Measurements from ENCODE around the gene OGFOD3. TPM values are rescaled to one million over a fixed set of nuclear protein-coding genes. Genes with fewer than 3 reads are reported as not detected.

The OGFOD3 gene
- total and polyA plus RNA-seq, 2 experiments from 2014 or later, result 25.7 to 30.5 TPM

DNA sequence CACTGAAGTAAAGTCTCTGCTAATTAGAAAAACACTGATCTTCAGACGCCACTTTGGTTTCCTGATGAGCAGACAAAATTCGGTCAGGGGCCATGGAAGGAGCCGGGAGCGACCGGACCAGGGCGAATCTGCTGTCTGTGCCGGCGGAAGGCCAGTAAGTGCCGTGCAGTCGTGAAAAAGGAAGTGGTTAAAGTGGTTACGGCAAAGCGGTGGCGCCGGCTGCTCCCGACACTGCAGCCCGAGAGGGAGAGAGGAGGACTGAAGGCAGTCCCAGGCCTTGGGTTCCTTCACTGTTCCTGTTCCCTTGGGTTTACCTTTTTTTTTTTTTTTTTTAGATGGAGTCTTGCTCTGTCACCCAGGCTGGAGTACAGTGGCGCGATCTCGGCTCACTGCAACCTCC is 17.6 kb downstream of the OGFOD3 start:
- TF ChIP-seq, protein P1, sequence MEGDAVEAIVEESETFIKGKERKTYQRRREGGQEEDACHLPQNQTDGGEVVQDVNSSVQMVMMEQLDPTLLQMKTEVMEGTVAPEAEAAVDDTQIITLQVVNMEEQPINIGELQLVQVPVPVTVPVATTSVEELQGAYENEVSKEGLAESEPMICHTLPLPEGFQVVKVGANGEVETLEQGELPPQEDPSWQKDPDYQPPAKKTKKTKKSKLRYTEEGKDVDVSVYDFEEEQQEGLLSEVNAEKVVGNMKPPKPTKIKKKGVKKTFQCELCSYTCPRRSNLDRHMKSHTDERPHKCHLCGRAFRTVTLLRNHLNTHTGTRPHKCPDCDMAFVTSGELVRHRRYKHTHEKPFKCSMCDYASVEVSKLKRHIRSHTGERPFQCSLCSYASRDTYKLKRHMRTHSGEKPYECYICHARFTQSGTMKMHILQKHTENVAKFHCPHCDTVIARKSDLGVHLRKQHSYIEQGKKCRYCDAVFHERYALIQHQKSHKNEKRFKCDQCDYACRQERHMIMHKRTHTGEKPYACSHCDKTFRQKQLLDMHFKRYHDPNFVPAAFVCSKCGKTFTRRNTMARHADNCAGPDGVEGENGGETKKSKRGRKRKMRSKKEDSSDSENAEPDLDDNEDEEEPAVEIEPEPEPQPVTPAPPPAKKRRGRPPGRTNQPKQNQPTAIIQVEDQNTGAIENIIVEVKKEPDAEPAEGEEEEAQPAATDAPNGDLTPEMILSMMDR (IDR thresholded peaks at IDR 0.05; ENCODE audit: poor library complexity), result no peak
- TF ChIP-seq EZH2phosphoT487 (IDR thresholded peaks at IDR 0.05; ENCODE audit: low read depth, severe bottlenecking, unreplicated experiment) (no peak), EZH2 (IDR thresholded peaks at IDR 0.05; ENCODE audit: borderline replicate concordance) (no peak)
- Histone ChIP-seq H3K27ac (peak overlapping the region; percentile 57), H3K4me1 (ENCODE audit: insufficient read depth) (peaks cover 16% of the 10 kb centered on the region), H3K9me3 (ENCODE audit: low read depth) (no peaks in the 10 kb centered on the region), H3K4me3 (no peak overlapping the region), H4K20me1 (ENCODE audit: insufficient read depth, poor library complexity, severe bottlenecking) (no peaks in the 10 kb centered on the region), H3K79me2 (no peaks in the 10 kb centered on the region), H3K36me3 (replicated peaks; ENCODE audit: insufficient read depth, low read depth) (no peaks in the 10 kb centered on the region), H3K4me2 (no peak overlapping the region), H3K9me2 (replicated peaks; ENCODE audit: insufficient read depth) (no peaks in the 10 kb centered on the region), H3K27me3 (no peaks in the 10 kb centered on the region), H2AFZ (no peak overlapping the region)
- no peak for DNase-seq (ENCODE audit: low spot score)
- WGBS (ENCODE audit: low lambda C conversion rate, missing lambda C conversion rate), result 94% methylated on average over 19 of the region's 19 CpGs

DNA sequence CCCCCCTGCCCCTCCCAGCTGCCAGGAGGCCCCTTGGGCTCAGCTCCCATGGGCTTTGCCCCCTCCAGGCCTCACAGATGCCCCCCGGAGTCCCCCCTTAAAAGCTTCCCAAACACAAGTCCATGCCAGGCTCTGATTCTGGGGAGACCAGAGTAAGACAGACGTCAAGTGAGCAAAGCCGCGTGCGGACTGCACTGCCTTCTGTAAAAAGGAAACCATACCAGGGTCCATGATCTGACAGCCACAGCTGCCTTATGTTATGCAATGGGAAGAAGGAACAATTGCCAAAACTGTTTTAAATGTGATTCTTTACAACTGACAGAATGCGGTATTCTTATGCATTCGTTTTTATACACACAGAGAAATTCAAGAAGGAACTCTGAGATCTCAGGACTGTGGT is 18.2 kb downstream of the OGFOD3 start:
- Histone ChIP-seq H3K79me2 (no peaks in the 10 kb centered on the region), H3K27ac (peak overlapping the region; percentile 87), H3K4me1 (ENCODE audit: insufficient read depth) (peaks cover 16% of the 10 kb centered on the region), H3K4me3 (no peak overlapping the region), H3K9me3 (ENCODE audit: low read depth) (no peaks in the 10 kb centered on the region), H3K27me3 (no peaks in the 10 kb centered on the region), H2AFZ (no peak overlapping the region), H4K20me1 (ENCODE audit: insufficient read depth, poor library complexity, severe bottlenecking) (no peaks in the 10 kb centered on the region), H3K9me2 (replicated peaks; ENCODE audit: insufficient read depth) (no peaks in the 10 kb centered on the region), H3K4me2 (no peak overlapping the region), H3K36me3 (replicated peaks; ENCODE audit: insufficient read depth, low read depth) (no peaks in the 10 kb centered on the region)
- TF ChIP-seq EZH2 (IDR thresholded peaks at IDR 0.05; ENCODE audit: borderline replicate concordance) (no peak), EZH2phosphoT487 (IDR thresholded peaks at IDR 0.05; ENCODE audit: low read depth, severe bottlenecking, unreplicated experiment) (no peak)
- TF ChIP-seq, protein P1 (IDR thresholded peaks at IDR 0.05; ENCODE audit: poor library complexity), result no peak
- 79% methylated on average over 6 of the region's 7 CpGs for WGBS (ENCODE audit: low lambda C conversion rate, missing lambda C conversion rate)
- no peak for DNase-seq (ENCODE audit: low spot score)

DNA sequence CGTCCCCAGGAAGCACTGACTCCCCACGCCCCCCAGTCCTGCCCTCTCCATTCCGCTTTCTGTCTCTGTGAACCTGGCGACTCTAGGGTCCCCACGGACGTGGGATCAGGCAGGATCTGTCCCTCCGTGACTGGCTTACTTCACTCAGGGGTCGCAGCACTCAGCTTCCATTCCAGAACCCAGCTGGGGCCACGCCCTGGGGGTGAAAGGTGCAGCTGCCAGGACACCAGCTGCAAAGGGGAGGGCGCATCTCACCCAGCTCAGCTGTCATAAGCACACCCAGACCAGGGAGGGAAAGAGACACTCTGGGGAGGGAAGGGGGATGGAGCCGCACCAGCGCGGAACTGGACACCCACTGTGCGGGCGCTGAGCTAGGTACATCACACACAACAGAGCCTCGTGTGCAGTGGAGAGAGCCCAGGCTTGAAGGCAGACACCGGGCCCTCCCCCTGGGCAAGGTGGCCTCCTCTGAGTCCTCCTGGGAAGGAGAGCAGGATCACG is 18.7 kb downstream of the OGFOD3 start:
- no peaks in the 10 kb centered on the region for H3K79me2 ChIP-seq
- DNase-seq (ENCODE audit: low spot score), result no peak
- TF ChIP-seq, protein P1 (IDR thresholded peaks at IDR 0.05; ENCODE audit: poor library complexity), result no peak
- no peaks in the 10 kb centered on the region for H3K9me2 ChIP-seq (replicated peaks; ENCODE audit: insufficient read depth)
- peaks cover 16% of the 10 kb centered on the region for H3K4me1 ChIP-seq (ENCODE audit: insufficient read depth)
- H3K4me3 ChIP-seq, result no peak overlapping the region
- no peaks in the 10 kb centered on the region for H3K9me3 ChIP-seq (ENCODE audit: low read depth)
- no peaks in the 10 kb centered on the region for H3K27me3 ChIP-seq
- H3K27ac ChIP-seq, result peak overlapping the region; percentile 87
- no peaks in the 10 kb centered on the region for H4K20me1 ChIP-seq (ENCODE audit: insufficient read depth, poor library complexity, severe bottlenecking)
- 84% methylated on average over 18 of the region's 18 CpGs for WGBS (ENCODE audit: low lambda C conversion rate, missing lambda C conversion rate)
- H3K4me2 ChIP-seq, result peak overlapping the region; percentile 59
- H2AFZ ChIP-seq, result no peak overlapping the region
- no peaks in the 10 kb centered on the region for H3K36me3 ChIP-seq (replicated peaks; ENCODE audit: insufficient read depth, low read depth)

DNA sequence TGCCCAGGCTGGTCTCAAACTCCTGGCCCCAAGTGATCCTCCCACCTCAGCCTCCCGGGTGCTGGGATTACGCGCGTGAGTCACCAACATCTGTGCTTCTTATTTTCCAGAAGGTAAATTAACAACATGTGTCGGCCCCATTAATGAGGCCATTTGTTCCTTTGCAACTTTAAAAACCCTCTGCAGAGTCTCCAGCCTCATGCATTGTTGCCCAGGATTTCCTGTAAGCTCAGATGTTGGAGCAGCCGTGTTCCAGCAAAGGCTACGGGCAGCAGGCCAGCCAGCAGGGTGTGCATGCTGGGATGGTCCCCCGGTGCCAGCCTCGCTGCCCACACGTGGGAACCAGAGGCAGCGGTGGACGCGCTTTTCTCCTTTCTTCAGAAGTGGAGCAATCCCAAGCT is 19.3 kb downstream of the OGFOD3 start:
- WGBS (ENCODE audit: low lambda C conversion rate, missing lambda C conversion rate), result 60% methylated on average over 12 of the region's 13 CpGs
- no peak for TF ChIP-seq EZH2phosphoT487 (IDR thresholded peaks at IDR 0.05; ENCODE audit: low read depth, severe bottlenecking, unreplicated experiment)
- TF ChIP-seq, protein P1 (IDR thresholded peaks at IDR 0.05; ENCODE audit: poor library complexity), result no peak
- no peak for TF ChIP-seq EZH2 (IDR thresholded peaks at IDR 0.05; ENCODE audit: borderline replicate concordance)
- peak overlapping the region; percentile 59 for H3K4me2 ChIP-seq

More for the DNA sequence above, 19.3 kb downstream of the OGFOD3 start:
- H3K4me1 ChIP-seq (ENCODE audit: insufficient read depth), result peaks cover 16% of the 10 kb centered on the region
- H3K79me2 ChIP-seq, result no peaks in the 10 kb centered on the region
- H3K36me3 ChIP-seq (replicated peaks; ENCODE audit: insufficient read depth, low read depth), result no peaks in the 10 kb centered on the region
- no peak overlapping the region for H3K4me3 ChIP-seq
- no peaks in the 10 kb centered on the region for H4K20me1 ChIP-seq (ENCODE audit: insufficient read depth, poor library complexity, severe bottlenecking)
- H3K9me2 ChIP-seq (replicated peaks; ENCODE audit: insufficient read depth), result no peaks in the 10 kb centered on the region
- DNase-seq (ENCODE audit: low spot score), result peak; percentile 67
- H3K27ac ChIP-seq, result peak overlapping the region; percentile 87
- no peaks in the 10 kb centered on the region for H3K9me3 ChIP-seq (ENCODE audit: low read depth)
- H2AFZ ChIP-seq, result no peak overlapping the region
- H3K27me3 ChIP-seq, result no peaks in the 10 kb centered on the region

Measured in hepatocyte (in vitro differentiated cells).